ENCODE data around the gene NDUFA8.

- TF ChIP-seq CTCF (IDR thresholded peaks at IDR 0.05 in 8 of 11, conservative IDR thresholded peaks at IDR 0.05 in 3 of 11) (no peak), POLR2AphosphoS5 (IDR thresholded peaks at IDR 0.05) (no peak)
Measured at GRCh38 chr9:122111413-122112085, 48.0 kb downstream of the NDUFA8 start.
